ENCODE measurements around the gene ST7.

Gene ST7

GRCh38 chr7:117220836-117221235 lies 267.5 kb downstream of the ST7 start:
- TF ChIP-seq SUZ12 (IDR thresholded peaks at IDR 0.05; ENCODE audit: extremely low read depth, insufficient read depth, insufficient read length), result no peak
- no peak for TF ChIP-seq YY1 (IDR thresholded peaks at IDR 0.05; ENCODE audit: insufficient read depth, insufficient read length)
- no peak for TF ChIP-seq ZNF274 (IDR thresholded peaks at IDR 0.05; ENCODE audit: low read depth, low read length)
- Histone ChIP-seq H3K27me3 (ENCODE audit: insufficient read depth, insufficient read length) (no peaks in the 10 kb centered on the region), H3K36me3 (ENCODE audit: insufficient read depth, insufficient read length, low read length) (peaks cover 4% of the 10 kb centered on the region), H3K9me3 (ENCODE audit: insufficient read depth, low read length) (no peaks in the 10 kb centered on the region), H3K4me1 (ENCODE audit: insufficient read depth, insufficient read length) (no peaks in the 10 kb centered on the region), H3K9ac (ENCODE audit: insufficient read length, low read depth) (no peak overlapping the region), H3K4me3 (ENCODE audit: insufficient read length, low read depth) (no peak overlapping the region)
- no peak for DNase-seq (ENCODE audit: low read depth, low spot score)

DNA sequence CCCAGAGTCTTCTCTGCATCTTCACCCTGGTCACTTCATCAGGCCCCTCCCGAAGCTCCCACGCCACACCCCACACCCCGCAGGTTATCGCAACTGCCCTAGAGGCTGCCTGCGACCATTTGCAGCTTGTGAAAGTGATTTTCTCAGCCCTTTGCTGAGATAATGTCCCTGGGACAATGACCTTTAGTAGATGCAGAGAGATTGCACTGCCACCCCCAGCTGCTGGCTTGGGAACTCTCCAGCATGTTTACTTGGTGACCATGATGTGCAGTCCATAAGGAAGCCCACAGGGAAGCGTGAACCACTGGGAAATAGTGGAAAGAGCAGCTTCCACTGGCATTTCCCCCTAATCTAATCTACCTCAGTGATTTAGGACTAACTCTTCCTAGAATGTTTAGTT lies 272.2 kb downstream of the ST7 start:
- Histone ChIP-seq H3K36me3 (ENCODE audit: insufficient read depth, insufficient read length, low read length) (no peaks in the 10 kb centered on the region), H3K9me3 (ENCODE audit: insufficient read depth, low read length) (no peaks in the 10 kb centered on the region), H3K4me3 (ENCODE audit: insufficient read length, low read depth) (no peak overlapping the region), H3K27me3 (ENCODE audit: insufficient read depth, insufficient read length) (no peaks in the 10 kb centered on the region), H3K9ac (ENCODE audit: insufficient read length, low read depth) (no peak overlapping the region), H3K4me1 (ENCODE audit: insufficient read depth, insufficient read length) (no peaks in the 10 kb centered on the region)
- no peak for TF ChIP-seq SUZ12 (IDR thresholded peaks at IDR 0.05; ENCODE audit: extremely low read depth, insufficient read depth, insufficient read length)
- no peak for TF ChIP-seq YY1 (IDR thresholded peaks at IDR 0.05; ENCODE audit: insufficient read depth, insufficient read length)
- no peak for TF ChIP-seq ZNF274 (IDR thresholded peaks at IDR 0.05; ENCODE audit: low read depth, low read length)
- no peak for DNase-seq (ENCODE audit: low read depth, low spot score)

DNA sequence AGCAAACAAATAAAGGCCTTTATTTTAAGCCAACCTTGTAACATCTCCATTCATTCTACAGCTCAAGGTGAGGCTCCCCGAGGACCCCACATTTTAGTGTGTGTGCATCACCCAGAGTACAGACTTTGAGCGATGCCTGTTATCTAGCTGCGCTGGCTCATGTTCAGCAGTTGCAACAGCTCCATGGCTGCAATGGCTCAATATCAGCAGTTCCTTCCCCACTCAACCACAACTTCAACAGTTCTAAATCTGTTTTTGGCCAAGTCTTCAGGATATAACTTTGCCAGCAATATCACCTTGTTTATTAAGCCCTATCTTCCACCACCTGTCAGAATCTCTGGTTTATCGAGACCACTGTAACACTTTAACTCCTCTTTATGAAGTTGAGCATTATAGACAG lies 273.8 kb downstream of the ST7 start:
- TF ChIP-seq SUZ12 (IDR thresholded peaks at IDR 0.05; ENCODE audit: extremely low read depth, insufficient read depth, insufficient read length) (no peak), YY1 (IDR thresholded peaks at IDR 0.05; ENCODE audit: insufficient read depth, insufficient read length) (no peak), ZNF274 (IDR thresholded peaks at IDR 0.05; ENCODE audit: low read depth, low read length) (no peak)
- Histone ChIP-seq H3K4me1 (ENCODE audit: insufficient read depth, insufficient read length) (no peaks in the 10 kb centered on the region), H3K9me3 (ENCODE audit: insufficient read depth, low read length) (no peaks in the 10 kb centered on the region), H3K36me3 (ENCODE audit: insufficient read depth, insufficient read length, low read length) (no peaks in the 10 kb centered on the region), H3K4me3 (ENCODE audit: insufficient read length, low read depth) (no peak overlapping the region), H3K9ac (ENCODE audit: insufficient read length, low read depth) (no peak overlapping the region), H3K27me3 (ENCODE audit: insufficient read depth, insufficient read length) (no peaks in the 10 kb centered on the region)
- no peak for DNase-seq (ENCODE audit: low read depth, low spot score)

GRCh38 chr7:117229350-117229749 lies 276.0 kb downstream of the ST7 start:
- H3K4me3 ChIP-seq (ENCODE audit: insufficient read length, low read depth), result no peak overlapping the region
- TF ChIP-seq YY1 (IDR thresholded peaks at IDR 0.05; ENCODE audit: insufficient read depth, insufficient read length), result no peak
- no peaks in the 10 kb centered on the region for H3K4me1 ChIP-seq (ENCODE audit: insufficient read depth, insufficient read length)
- H3K27me3 ChIP-seq (ENCODE audit: insufficient read depth, insufficient read length), result no peaks in the 10 kb centered on the region
- no peaks in the 10 kb centered on the region for H3K9me3 ChIP-seq (ENCODE audit: insufficient read depth, low read length)
- no peak for DNase-seq (ENCODE audit: low read depth, low spot score)
- H3K36me3 ChIP-seq (ENCODE audit: insufficient read depth, insufficient read length, low read length), result no peaks in the 10 kb centered on the region
- H3K9ac ChIP-seq (ENCODE audit: insufficient read length, low read depth), result no peak overlapping the region

GRCh38 chr7:117230276-117231046 lies 277.2 kb downstream of the ST7 start:
- H3K4me1 ChIP-seq (ENCODE audit: insufficient read depth, insufficient read length), result no peaks in the 10 kb centered on the region
- H3K4me3 ChIP-seq (ENCODE audit: insufficient read length, low read depth), result no peak overlapping the region
- no peaks in the 10 kb centered on the region for H3K9me3 ChIP-seq (ENCODE audit: insufficient read depth, low read length)
- no peak for DNase-seq (ENCODE audit: low read depth, low spot score)
- H3K27me3 ChIP-seq (ENCODE audit: insufficient read depth, insufficient read length), result no peaks in the 10 kb centered on the region
- no peaks in the 10 kb centered on the region for H3K36me3 ChIP-seq (ENCODE audit: insufficient read depth, insufficient read length, low read length)
- no peak for TF ChIP-seq YY1 (IDR thresholded peaks at IDR 0.05; ENCODE audit: insufficient read depth, insufficient read length)
- no peak for TF ChIP-seq SUZ12 (IDR thresholded peaks at IDR 0.05; ENCODE audit: extremely low read depth, insufficient read depth, insufficient read length)
- no peak for TF ChIP-seq ZNF274 (IDR thresholded peaks at IDR 0.05; ENCODE audit: low read depth, low read length)
- no peak overlapping the region for H3K9ac ChIP-seq (ENCODE audit: insufficient read length, low read depth)

DNA sequence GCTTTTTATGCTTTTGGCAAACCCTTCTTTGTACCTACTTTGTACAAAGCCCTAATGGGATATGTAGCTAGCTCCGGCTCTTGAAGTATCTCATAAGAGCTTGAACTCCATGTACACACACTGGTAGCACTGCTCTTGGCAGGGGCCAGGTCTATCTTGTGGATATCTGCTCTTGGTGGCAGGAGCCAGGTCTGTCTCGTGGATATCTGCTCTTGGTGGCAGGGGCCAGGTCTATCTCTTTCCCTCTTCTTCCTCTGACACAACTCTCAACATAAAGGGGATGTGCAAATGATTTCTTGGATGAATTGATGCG lies 277.7 kb downstream of the ST7 start:
- DNase-seq (ENCODE audit: low read depth, low spot score), result no peak
- H3K9ac ChIP-seq (ENCODE audit: insufficient read length, low read depth), result no peak overlapping the region
- no peaks in the 10 kb centered on the region for H3K27me3 ChIP-seq (ENCODE audit: insufficient read depth, insufficient read length)
- H3K9me3 ChIP-seq (ENCODE audit: insufficient read depth, low read length), result no peaks in the 10 kb centered on the region
- H3K4me3 ChIP-seq (ENCODE audit: insufficient read length, low read depth), result no peak overlapping the region
- H3K36me3 ChIP-seq (ENCODE audit: insufficient read depth, insufficient read length, low read length), result no peaks in the 10 kb centered on the region
- TF ChIP-seq YY1 (IDR thresholded peaks at IDR 0.05; ENCODE audit: insufficient read depth, insufficient read length) (no peak), SUZ12 (IDR thresholded peaks at IDR 0.05; ENCODE audit: extremely low read depth, insufficient read depth, insufficient read length) (no peak), ZNF274 (IDR thresholded peaks at IDR 0.05; ENCODE audit: low read depth, low read length) (no peak)
- no peaks in the 10 kb centered on the region for H3K4me1 ChIP-seq (ENCODE audit: insufficient read depth, insufficient read length)

GRCh38 chr7:117237646-117238045 lies 284.3 kb downstream of the ST7 start:
- Histone ChIP-seq H3K9ac (ENCODE audit: insufficient read length, low read depth) (no peak overlapping the region), H3K9me3 (ENCODE audit: insufficient read depth, low read length) (no peaks in the 10 kb centered on the region), H3K4me1 (ENCODE audit: insufficient read depth, insufficient read length) (no peaks in the 10 kb centered on the region), H3K27me3 (ENCODE audit: insufficient read depth, insufficient read length) (no peaks in the 10 kb centered on the region), H3K36me3 (ENCODE audit: insufficient read depth, insufficient read length, low read length) (no peaks in the 10 kb centered on the region), H3K4me3 (ENCODE audit: insufficient read length, low read depth) (no peak overlapping the region)
- DNase-seq (ENCODE audit: low read depth, low spot score), result no peak
- no peak for TF ChIP-seq SUZ12 (IDR thresholded peaks at IDR 0.05; ENCODE audit: extremely low read depth, insufficient read depth, insufficient read length)
- TF ChIP-seq ZNF274 (IDR thresholded peaks at IDR 0.05; ENCODE audit: low read depth, low read length), result no peak
- no peak for TF ChIP-seq YY1 (IDR thresholded peaks at IDR 0.05; ENCODE audit: insufficient read depth, insufficient read length)
